Astrocyte (in vitro differentiated cells and primary cell): ENCODE measurements around the gene DSCAM.

ENCODE experiments used
- EZH2 ChIP-seq: IDR thresholded peaks from 2 replicates; pipeline ENCODE4 v1.6.1; 2012; ENCODE audit warnings: mild to moderate bottlenecking, low read length, inconsistent platforms; ENCODE audit not compliant: insufficient read depth
- TF ChIP-seq, protein P1 (sequence below): IDR thresholded peaks from 2 replicates; pipeline ENCODE4 v1.5.1; 2011; ENCODE audit warnings: low read depth, mild to moderate bottlenecking, inconsistent platforms, low read length, moderate library complexity; ENCODE audit not compliant: insufficient read depth

DNA sequence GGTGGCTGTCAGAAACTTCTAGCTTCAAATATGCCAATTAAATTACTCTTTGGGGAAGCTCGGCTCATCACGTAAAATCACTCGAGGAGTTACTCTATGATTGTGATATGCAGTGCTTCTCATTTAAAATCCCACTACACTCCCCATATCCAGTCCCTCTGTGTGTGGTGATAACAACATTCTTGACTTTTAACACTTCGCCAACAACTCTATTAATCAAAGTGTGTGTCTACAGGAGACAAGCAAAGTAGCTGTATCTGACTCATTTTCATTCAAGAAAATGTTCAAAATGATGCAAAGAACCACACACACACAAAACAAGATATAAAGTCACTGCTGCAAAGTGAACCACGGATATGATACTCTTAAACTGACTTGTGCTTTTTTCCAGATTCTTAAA, 341.3 kb downstream of the DSCAM start:
- TF ChIP-seq, protein P1, sequence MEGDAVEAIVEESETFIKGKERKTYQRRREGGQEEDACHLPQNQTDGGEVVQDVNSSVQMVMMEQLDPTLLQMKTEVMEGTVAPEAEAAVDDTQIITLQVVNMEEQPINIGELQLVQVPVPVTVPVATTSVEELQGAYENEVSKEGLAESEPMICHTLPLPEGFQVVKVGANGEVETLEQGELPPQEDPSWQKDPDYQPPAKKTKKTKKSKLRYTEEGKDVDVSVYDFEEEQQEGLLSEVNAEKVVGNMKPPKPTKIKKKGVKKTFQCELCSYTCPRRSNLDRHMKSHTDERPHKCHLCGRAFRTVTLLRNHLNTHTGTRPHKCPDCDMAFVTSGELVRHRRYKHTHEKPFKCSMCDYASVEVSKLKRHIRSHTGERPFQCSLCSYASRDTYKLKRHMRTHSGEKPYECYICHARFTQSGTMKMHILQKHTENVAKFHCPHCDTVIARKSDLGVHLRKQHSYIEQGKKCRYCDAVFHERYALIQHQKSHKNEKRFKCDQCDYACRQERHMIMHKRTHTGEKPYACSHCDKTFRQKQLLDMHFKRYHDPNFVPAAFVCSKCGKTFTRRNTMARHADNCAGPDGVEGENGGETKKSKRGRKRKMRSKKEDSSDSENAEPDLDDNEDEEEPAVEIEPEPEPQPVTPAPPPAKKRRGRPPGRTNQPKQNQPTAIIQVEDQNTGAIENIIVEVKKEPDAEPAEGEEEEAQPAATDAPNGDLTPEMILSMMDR, result no peak
- no peak for TF ChIP-seq EZH2
